Karpas-422 (cell line): ENCODE results near the gene SFTPB. TPM values are rescaled to one million over a fixed set of nuclear protein-coding genes. Genes with fewer than 3 reads are reported as not detected.

Experiments used
- DNase-seq: peaks from one replicate; pipeline ENCODE4 v3.0.0-alpha.2; 2015
- H2AFZ ChIP-seq: fragments of 200-600 bp; sonication (generic); 2 replicates; pipeline ENCODE4 v1.6.1; 2014; ENCODE audit warnings: antibody characterized with exemption, low read length, mixed read lengths
- H3K27ac ChIP-seq: fragments of 200-600 bp; sonication (generic); 2 replicates; pipeline ENCODE4 v1.5.1; 2014; ENCODE audit warnings: mild to moderate bottlenecking, low read length, moderate library complexity
- H3K27me3 ChIP-seq: fragments of 200-600 bp; sonication (generic); 2 replicates; pipeline ENCODE4 v1.6.1; 2014; ENCODE audit warnings: low read length, mixed read lengths
- H3K36me3 ChIP-seq: fragments of 200-600 bp; sonication (generic); 2 replicates; pipeline ENCODE4 v1.6.1; 2014; ENCODE audit warnings: low read length, mixed read lengths; ENCODE audit not compliant: insufficient read depth
- H3K4me1 ChIP-seq: fragments of 200-600 bp; sonication (generic); 2 replicates; pipeline ENCODE4 v1.6.1; 2014; ENCODE audit warnings: mild to moderate bottlenecking, low read length, mixed read lengths
- H3K4me2 ChIP-seq: fragments of 200-600 bp; sonication (generic); 2 replicates; pipeline ENCODE4 v1.6.1; 2014; ENCODE audit warnings: low read length, low read depth, mild to moderate bottlenecking; ENCODE audit not compliant: poor library complexity, severe bottlenecking
- H3K4me3 ChIP-seq: fragments of 200-600 bp; sonication (generic); 2 replicates; pipeline ENCODE4 v1.5.1; 2014; ENCODE audit warnings: mild to moderate bottlenecking, antibody characterized with exemption, low read length, mixed read lengths
- H3K79me2 ChIP-seq: fragments of 200-600 bp; sonication (generic); 2 replicates; pipeline ENCODE4 v1.6.1; 2014; ENCODE audit warnings: mild to moderate bottlenecking, low read length, mixed read lengths
- H3K9ac ChIP-seq: fragments of 200-600 bp; sonication (generic); 2 replicates; pipeline ENCODE4 v1.6.0; 2014; ENCODE audit warnings: low read length
- H3K9me2 ChIP-seq: fragments of 200-600 bp; sonication (generic), shearing (Covaris generic); replicated peaks from 2 replicates; pipeline ENCODE4 v1.6.0; 2014; ENCODE audit warnings: mild to moderate bottlenecking, low read length, moderate library complexity; ENCODE audit not compliant: insufficient read depth
- H3K9me3 ChIP-seq: fragments of 300-700, 200-600 bp; sonication (generic); 2 replicates; pipeline ENCODE4 v1.6.1; 2014; ENCODE audit warnings: low read length, mixed read lengths
- H4K20me1 ChIP-seq: fragments of 200-600 bp; sonication (generic); 2 replicates; pipeline ENCODE4 v1.6.1; 2014; ENCODE audit warnings: mild to moderate bottlenecking, antibody characterized with exemption, low read length, low read depth; ENCODE audit not compliant: insufficient read depth
- total RNA-seq: library from RNA; depleted of rRNA; stranded (reverse); fragments of >200 nt; shearing (Covaris generic); gene quantifications from 2 replicates; pipeline ENCODE4 v1.2.3, GENCODE V29; 2014; ENCODE audit warnings: low replicate concordance

Gene SFTPB
- total RNA-seq, 1 experiment from 2014 or later = not detected

GRCh38 chr2:85698184-85698879, 30.3 kb upstream of the SFTPB start:
- no peak overlapping the region for H3K4me2 ChIP-seq
- H2AFZ ChIP-seq = no peak overlapping the region
- H3K4me3 ChIP-seq = no peak overlapping the region
- no peaks in the 10 kb centered on the region for H3K4me1 ChIP-seq
- H4K20me1 ChIP-seq = no peaks in the 10 kb centered on the region
- H3K9me2 ChIP-seq = no peaks in the 10 kb centered on the region
- no peaks in the 10 kb centered on the region for H3K9me3 ChIP-seq
- no peak for DNase-seq
- no peaks in the 10 kb centered on the region for H3K36me3 ChIP-seq
- H3K79me2 ChIP-seq = no peaks in the 10 kb centered on the region
- no peaks in the 10 kb centered on the region for H3K27me3 ChIP-seq
- H3K27ac ChIP-seq = no peak overlapping the region
- H3K9ac ChIP-seq = no peak overlapping the region

- DNase-seq = no peak
- no peaks in the 10 kb centered on the region for H4K20me1 ChIP-seq
- H3K4me1 ChIP-seq = no peaks in the 10 kb centered on the region
- no peak overlapping the region for H3K4me3 ChIP-seq
- H3K36me3 ChIP-seq = no peaks in the 10 kb centered on the region
- no peak overlapping the region for H3K9ac ChIP-seq
- no peak overlapping the region for H3K27ac ChIP-seq
- no peak overlapping the region for H2AFZ ChIP-seq
- H3K79me2 ChIP-seq = no peaks in the 10 kb centered on the region
- no peaks in the 10 kb centered on the region for H3K9me3 ChIP-seq
- no peak overlapping the region for H3K4me2 ChIP-seq
- no peaks in the 10 kb centered on the region for H3K27me3 ChIP-seq
- H3K9me2 ChIP-seq = no peaks in the 10 kb centered on the region
Measured at GRCh38 chr2:85697716-85698115, 29.7 kb upstream of the SFTPB start.

DNA sequence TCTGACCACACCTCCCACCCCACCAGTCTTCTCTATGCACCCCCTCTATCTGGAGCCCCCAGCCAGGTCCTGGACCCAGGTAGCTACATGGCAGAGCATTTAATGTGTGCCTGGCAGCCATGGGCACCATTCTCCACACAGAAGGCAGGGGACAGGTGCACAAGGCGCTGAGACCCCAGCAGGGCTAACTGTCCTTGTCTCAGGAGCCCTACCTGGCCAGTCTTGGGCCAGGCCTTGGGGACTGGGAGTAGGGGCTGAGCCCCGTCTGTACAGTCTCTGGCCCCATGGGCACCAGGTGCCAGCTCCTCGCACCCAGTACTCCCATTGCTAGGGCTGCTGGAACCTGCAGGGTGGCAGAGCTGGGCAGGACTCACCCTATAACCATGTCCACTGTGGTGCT, 29.1 kb upstream of the SFTPB start:
- no peak overlapping the region for H2AFZ ChIP-seq
- no peaks in the 10 kb centered on the region for H3K9me3 ChIP-seq
- H4K20me1 ChIP-seq = no peaks in the 10 kb centered on the region
- no peaks in the 10 kb centered on the region for H3K36me3 ChIP-seq
- H3K27me3 ChIP-seq = no peaks in the 10 kb centered on the region
- no peaks in the 10 kb centered on the region for H3K9me2 ChIP-seq
- DNase-seq = no peak
- no peaks in the 10 kb centered on the region for H3K79me2 ChIP-seq
- H3K27ac ChIP-seq = no peak overlapping the region
- no peak overlapping the region for H3K9ac ChIP-seq
- no peak overlapping the region for H3K4me2 ChIP-seq
- no peaks in the 10 kb centered on the region for H3K4me1 ChIP-seq
- no peak overlapping the region for H3K4me3 ChIP-seq

- Histone ChIP-seq H3K4me2 (no peak overlapping the region), H3K9me2 (no peaks in the 10 kb centered on the region), H3K27ac (no peak overlapping the region), H3K4me3 (no peak overlapping the region), H4K20me1 (no peaks in the 10 kb centered on the region), H3K4me1 (no peaks in the 10 kb centered on the region), H3K79me2 (no peaks in the 10 kb centered on the region), H3K9ac (no peak overlapping the region), H2AFZ (no peak overlapping the region), H3K27me3 (no peaks in the 10 kb centered on the region), H3K9me3 (no peaks in the 10 kb centered on the region), H3K36me3 (no peaks in the 10 kb centered on the region)
- DNase-seq = no peak
Measured at GRCh38 chr2:85695691-85696668, 28.0 kb upstream of the SFTPB start.

DNA sequence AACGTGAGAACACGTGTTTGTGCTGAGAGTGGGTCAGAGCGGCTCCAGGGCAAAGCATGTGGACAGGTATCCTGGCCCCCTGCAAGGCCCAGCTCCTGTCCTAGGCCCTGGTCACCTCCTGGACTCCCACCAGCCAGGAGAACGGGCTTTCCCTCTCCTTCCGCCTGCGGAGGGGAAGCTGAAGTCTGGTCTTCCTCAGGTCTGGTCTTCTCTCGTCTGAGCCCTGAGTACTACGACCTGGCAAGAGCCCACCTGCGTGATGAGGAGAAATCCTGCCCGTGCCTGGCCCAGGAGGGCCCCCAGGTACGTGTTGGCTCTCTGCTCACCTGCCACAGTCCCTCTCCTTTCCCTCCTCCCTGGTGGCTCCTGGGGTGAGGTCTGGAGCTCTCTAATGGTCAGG, 27.1 kb upstream of the SFTPB start:
- DNase-seq = no peak
- Histone ChIP-seq H3K27ac (no peak overlapping the region), H2AFZ (no peak overlapping the region), H3K27me3 (no peaks in the 10 kb centered on the region), H4K20me1 (no peaks in the 10 kb centered on the region), H3K4me1 (no peaks in the 10 kb centered on the region), H3K9me3 (no peaks in the 10 kb centered on the region), H3K4me2 (no peak overlapping the region), H3K4me3 (no peak overlapping the region), H3K9me2 (no peaks in the 10 kb centered on the region), H3K79me2 (no peaks in the 10 kb centered on the region), H3K9ac (no peak overlapping the region), H3K36me3 (no peaks in the 10 kb centered on the region)

DNA sequence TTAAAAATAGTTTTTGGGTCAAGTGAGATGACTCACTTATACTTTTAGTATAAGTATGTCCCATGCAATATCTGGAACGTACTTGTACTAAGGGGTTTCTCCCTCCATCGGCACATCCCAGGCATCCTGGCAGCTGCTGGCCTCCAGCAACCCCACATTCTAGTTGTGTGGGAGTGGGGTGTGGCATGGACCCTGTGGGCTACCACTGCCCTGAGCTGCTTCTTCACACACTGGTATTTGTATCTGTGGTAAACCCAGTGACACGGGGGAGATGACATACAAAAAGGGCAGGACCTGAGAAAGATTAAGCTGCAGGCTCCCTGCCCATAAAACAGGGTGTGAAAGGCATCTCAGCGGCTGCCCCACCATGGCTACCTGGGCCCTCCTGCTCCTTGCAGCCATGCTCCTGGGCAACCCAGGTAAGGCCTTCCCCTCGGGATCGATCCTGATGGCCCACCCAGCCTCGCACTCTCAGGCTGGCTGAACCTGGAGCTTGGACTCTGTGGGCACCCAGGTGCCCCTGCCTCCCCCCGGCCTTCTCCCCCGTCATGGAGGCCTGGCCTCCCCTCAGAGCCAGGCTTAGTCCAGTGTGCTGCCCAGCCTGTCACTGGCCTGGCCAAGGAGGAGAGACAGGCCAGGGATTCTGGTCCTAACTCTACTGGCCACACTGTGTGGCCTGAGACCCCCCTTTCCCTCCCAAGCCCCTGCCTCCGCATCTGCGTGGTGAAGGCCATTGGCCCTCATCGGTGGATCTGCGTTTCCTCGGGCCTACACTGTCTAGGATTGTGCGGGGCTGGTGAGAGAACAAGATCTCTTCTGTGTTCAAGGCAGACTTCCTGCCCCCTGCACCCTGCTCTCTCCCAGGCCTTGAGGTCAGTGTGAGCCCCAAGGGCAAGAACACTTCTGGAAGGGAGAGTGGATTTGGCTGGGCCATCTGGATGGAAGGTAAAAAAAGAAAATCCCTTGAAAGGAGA, 26.3 kb upstream of the SFTPB start, which contains the start of gene GNLY:
GNLY (plus strand) TSS at position 307 of the 974 bp plus-strand sequence; CDS start at position 368, 61 bp downstream.
- H3K9ac ChIP-seq = no peak within 1 kb of the TSS
- no peak within 1 kb of the TSS for H3K4me2 ChIP-seq
- DNase-seq = no peak
- no peaks in the 10 kb centered on the region for H4K20me1 ChIP-seq
- no peaks in the 10 kb centered on the region for H3K9me3 ChIP-seq
- no peak within 1 kb of the TSS for H2AFZ ChIP-seq
- no peaks in the 10 kb centered on the region for H3K79me2 ChIP-seq
- H3K4me3 ChIP-seq = no peak within 1 kb of the TSS
- no peaks in the 10 kb centered on the region for H3K36me3 ChIP-seq
- H3K27me3 ChIP-seq = no peaks in the 10 kb centered on the region
- H3K4me1 ChIP-seq = no peaks in the 10 kb centered on the region
- H3K27ac ChIP-seq = no peak within 1 kb of the TSS
- no peaks in the 10 kb centered on the region for H3K9me2 ChIP-seq

- Histone ChIP-seq H3K4me2 (no peak overlapping the region), H3K4me3 (no peak overlapping the region), H3K79me2 (no peaks in the 10 kb centered on the region), H2AFZ (no peak overlapping the region), H3K27me3 (no peaks in the 10 kb centered on the region), H3K4me1 (no peaks in the 10 kb centered on the region), H3K27ac (no peak overlapping the region), H4K20me1 (no peaks in the 10 kb centered on the region), H3K36me3 (no peaks in the 10 kb centered on the region), H3K9me3 (no peaks in the 10 kb centered on the region), H3K9me2 (no peaks in the 10 kb centered on the region), H3K9ac (no peak overlapping the region)
- DNase-seq = no peak
Measured at GRCh38 chr2:85692039-85692645, 24.1 kb upstream of the SFTPB start.
